Lower leg skin (tissue), 3 donors: ENCODE measurements around the gene CPN1.
"Not testable (repeated sequence)": the region's sequence is repeated elsewhere in the genome, so short reads cannot be mapped to it uniquely, and the experiment has no call there.

Source experiments
- CTCF ChIP-seq, 3 donors: fragments of 450-650 bp; IDR thresholded peaks; one replicate each; pipeline ENCODE4 v1.5.1; 2016; ENCODE audit warnings: antibody characterized with exemption in 3 of 3, mild to moderate bottlenecking in 3 of 3, moderate library complexity in 2 of 3
- POLR2A ChIP-seq, 2 donors: fragments of 450-650 bp; IDR thresholded peaks; one replicate each; pipeline ENCODE4 v1.6.1; 2016 to 2017; ENCODE audit warnings: antibody characterized with exemption in 2 of 2, mild to moderate bottlenecking in 1 of 2, moderate library complexity in 1 of 2

- TF ChIP-seq CTCF, POLR2A (IDR thresholded peaks at IDR 0.05): not testable (repeated sequence)
Observed at GRCh38 chr10:100125335-100125734, 43.7 kb upstream of the CPN1 start.
